K562 (cell line): ENCODE results near the gene MT1E. TPM values are rescaled to one million over a fixed set of nuclear protein-coding genes. Genes with fewer than 3 reads are reported as not detected.

ENCODE experiments used
- LEF1 ChIP-seq: fragments of 450-650 bp; IDR thresholded peaks from 2 replicates; pipeline ENCODE4 v1.6.1; 2016; ENCODE audit warnings: mild to moderate bottlenecking
- NR1H2 ChIP-seq: sonication (generic); formaldehyde crosslinking; IDR thresholded peaks from 2 replicates; pipeline ENCODE4 v1.4.0; 2020; ENCODE audit warnings: mild to moderate bottlenecking, missing genetic modification reagents
- ZNF217 ChIP-seq: sonication (generic); formaldehyde crosslinking; IDR thresholded peaks from 2 replicates; pipeline ENCODE4 v1.8.0; 2022; ENCODE audit warnings: mild to moderate bottlenecking, missing genetic modification reagents
- polyA plus RNA-seq, 8 experiments: library from polyadenylated mRNA; depleted of rRNA in 4 of 8; stranded (reverse) in 5 of 8; unstranded in 3 of 8; fragments of >200 nt; fragmentation: Nextera tagmentation in 2 of 8; fragmentation: Illumina TruSeq in 1 of 8; extraction: Ambion mirVana in 2 of 8; extraction: Trizol in 1 of 8; gene quantifications; 2 replicates each; pipeline versions ENCODE4 v1.2.1 to v1.2.3, GENCODE V29; 2011 to 2014; ENCODE audit warnings: inconsistent platforms in 1 of 8, missing spikeins in 1 of 8
- total RNA-seq, 7 experiments: library from RNA; depleted of rRNA in 6 of 7; stranded (reverse); fragments of >200 nt in 6 of 7; fragmentation: Illumina TruSeq in 2 of 7; extraction: Trizol in 2 of 7; gene quantifications; 2 replicates each; pipeline versions ENCODE4 v1.2.1 to v1.2.3, GENCODE V29; 2011 to 2021; ENCODE audit warnings: low replicate concordance in 1 of 7
- TF ChIP-seq, protein P1 (sequence below): fragments of 250-450 bp; sonication (Bioruptor Pico); IDR thresholded peaks from 2 replicates; pipeline ENCODE4 v1.4.0; 2020

The MT1E gene
- total and polyA plus RNA-seq, 9 of the 15 experiments (the other 6 are each of a cell fraction or from before 2014, with no cell fraction given) = 0.29 to 0.81 (median 0.46) TPM; not detected in 3

DNA sequence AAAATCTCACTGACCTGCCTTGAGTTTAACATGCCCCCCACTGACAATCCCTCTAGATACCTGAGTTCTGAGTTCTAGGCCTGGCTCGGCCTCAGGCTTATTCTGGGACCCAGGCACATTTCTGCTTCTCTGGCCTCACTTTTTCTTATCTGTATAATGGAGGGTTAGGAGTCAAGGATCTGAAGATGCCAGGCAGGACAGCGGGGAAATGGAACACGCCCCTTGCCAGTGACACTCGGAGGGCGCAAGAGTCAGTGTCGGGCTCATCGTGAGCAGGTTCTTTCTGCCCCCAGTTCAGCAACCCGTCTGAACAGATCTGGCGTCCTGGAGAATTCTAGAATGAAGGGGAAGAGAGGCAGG, 36.8 kb upstream of the MT1E start (continued):
- TF ChIP-seq, protein P1, sequence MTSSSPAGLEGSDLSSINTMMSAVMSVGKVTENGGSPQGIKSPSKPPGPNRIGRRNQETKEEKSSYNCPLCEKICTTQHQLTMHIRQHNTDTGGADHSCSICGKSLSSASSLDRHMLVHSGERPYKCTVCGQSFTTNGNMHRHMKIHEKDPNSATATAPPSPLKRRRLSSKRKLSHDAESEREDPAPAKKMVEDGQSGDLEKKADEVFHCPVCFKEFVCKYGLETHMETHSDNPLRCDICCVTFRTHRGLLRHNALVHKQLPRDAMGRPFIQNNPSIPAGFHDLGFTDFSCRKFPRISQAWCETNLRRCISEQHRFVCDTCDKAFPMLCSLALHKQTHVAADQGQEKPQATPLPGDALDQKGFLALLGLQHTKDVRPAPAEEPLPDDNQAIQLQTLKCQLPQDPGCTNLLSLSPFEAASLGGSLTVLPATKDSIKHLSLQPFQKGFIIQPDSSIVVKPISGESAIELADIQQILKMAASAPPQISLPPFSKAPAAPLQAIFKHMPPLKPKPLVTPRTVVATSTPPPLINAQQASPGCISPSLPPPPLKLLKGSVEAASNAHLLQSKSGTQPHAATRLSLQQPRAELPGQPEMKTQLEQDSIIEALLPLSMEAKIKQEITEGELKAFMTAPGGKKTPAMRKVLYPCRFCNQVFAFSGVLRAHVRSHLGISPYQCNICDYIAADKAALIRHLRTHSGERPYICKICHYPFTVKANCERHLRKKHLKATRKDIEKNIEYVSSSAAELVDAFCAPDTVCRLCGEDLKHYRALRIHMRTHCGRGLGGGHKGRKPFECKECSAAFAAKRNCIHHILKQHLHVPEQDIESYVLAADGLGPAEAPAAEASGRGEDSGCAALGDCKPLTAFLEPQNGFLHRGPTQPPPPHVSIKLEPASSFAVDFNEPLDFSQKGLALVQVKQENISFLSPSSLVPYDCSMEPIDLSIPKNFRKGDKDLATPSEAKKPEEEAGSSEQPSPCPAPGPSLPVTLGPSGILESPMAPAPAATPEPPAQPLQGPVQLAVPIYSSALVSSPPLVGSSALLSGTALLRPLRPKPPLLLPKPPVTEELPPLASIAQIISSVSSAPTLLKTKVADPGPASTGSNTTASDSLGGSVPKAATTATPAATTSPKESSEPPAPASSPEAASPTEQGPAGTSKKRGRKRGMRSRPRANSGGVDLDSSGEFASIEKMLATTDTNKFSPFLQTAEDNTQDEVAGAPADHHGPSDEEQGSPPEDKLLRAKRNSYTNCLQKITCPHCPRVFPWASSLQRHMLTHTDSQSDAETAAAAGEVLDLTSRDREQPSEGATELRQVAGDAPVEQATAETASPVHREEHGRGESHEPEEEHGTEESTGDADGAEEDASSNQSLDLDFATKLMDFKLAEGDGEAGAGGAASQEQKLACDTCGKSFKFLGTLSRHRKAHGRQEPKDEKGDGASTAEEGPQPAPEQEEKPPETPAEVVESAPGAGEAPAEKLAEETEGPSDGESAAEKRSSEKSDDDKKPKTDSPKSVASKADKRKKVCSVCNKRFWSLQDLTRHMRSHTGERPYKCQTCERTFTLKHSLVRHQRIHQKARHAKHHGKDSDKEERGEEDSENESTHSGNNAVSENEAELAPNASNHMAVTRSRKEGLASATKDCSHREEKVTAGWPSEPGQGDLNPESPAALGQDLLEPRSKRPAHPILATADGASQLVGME (CRISPR knock-in tag) = no peak
- no peak for TF ChIP-seq LEF1
- no peak for TF ChIP-seq ZNF217 (CRISPR knock-in tag)
- no peak for TF ChIP-seq NR1H2 (CRISPR knock-in tag)
